BLaER1 treated with 17β-estradiol and CSF1 and Interleukin-3, amounts not matched to agents 10 nM and 100 nM (cell line): ENCODE measurements around the gene CFB.

ENCODE experiments used
- H3K27ac ChIP-seq, 11 experiments: shearing (Covaris generic); formaldehyde crosslinking; 2 replicates each; pipeline ENCODE4 v1.8.1; 2022
- H3K27me3 ChIP-seq, 11 experiments: shearing (Covaris generic); formaldehyde crosslinking; 2 replicates each; pipeline ENCODE4 v1.8.1; 2022
- H3K36me3 ChIP-seq, 11 experiments: shearing (Covaris generic); formaldehyde crosslinking; 2 replicates each; pipeline ENCODE4 v1.8.1; 2022
- H3K4me1 ChIP-seq, 10 experiments: shearing (Covaris generic); formaldehyde crosslinking; 2 replicates each; pipeline ENCODE4 v1.8.1; 2022
- H3K4me2 ChIP-seq, 11 experiments: shearing (Covaris generic); formaldehyde crosslinking; 2 replicates each; pipeline ENCODE4 v1.8.1; 2022
- H3K4me3 ChIP-seq, 10 experiments: shearing (Covaris generic); formaldehyde crosslinking; 2 replicates each; pipeline ENCODE4 v1.8.1; 2022
- H3K9ac ChIP-seq, 11 experiments: shearing (Covaris generic); formaldehyde crosslinking; 2 replicates each; pipeline ENCODE4 v1.8.1; 2022
- H3K9me3 ChIP-seq, 11 experiments: shearing (Covaris generic); formaldehyde crosslinking; replicated peaks in 1 of 11; 2 replicates each; pipeline ENCODE4 v1.8.1; 2022
- H4K20me1 ChIP-seq, 11 experiments: shearing (Covaris generic); formaldehyde crosslinking; 2 replicates each; pipeline ENCODE4 v1.8.1; 2022
- Cebpa-rat ChIP-seq, 11 experiments: shearing (Covaris generic); IDR thresholded peaks; 2 replicates each; pipeline ENCODE4 v1.8.1; 2022

Gene CFB

DNA sequence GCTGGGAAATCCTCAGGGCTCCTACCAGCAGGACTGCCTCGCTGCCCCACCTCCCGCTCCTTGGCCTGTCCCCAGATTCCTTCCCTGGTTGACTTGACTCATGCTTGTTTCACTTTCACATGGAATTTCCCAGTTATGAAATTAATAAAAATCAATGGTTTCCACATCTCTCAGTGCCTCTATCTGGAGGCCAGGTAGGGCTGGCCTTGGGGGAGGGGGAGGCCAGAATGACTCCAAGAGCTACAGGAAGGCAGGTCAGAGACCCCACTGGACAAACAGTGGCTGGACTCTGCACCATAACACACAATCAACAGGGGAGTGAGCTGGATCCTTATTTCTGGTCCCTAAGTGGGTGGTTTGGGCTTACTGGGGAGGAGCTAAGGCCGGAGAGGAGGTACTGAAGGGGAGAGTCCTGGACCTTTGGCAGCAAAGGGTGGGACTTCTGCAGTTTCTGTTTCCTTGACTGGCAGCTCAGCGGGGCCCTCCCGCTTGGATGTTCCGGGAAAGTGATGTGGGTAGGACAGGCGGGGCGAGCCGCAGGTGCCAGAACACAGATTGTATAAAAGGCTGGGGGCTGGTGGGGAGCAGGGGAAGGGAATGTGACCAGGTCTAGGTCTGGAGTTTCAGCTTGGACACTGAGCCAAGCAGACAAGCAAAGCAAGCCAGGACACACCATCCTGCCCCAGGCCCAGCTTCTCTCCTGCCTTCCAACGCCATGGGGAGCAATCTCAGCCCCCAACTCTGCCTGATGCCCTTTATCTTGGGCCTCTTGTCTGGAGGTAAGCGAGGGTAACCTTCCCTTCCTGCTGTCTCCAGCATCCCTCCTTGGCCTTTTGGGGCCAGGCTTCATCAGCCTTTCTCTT, at the start of gene CFB:
Gene CFB (plus strand): TSS at position 589 of the 863 bp plus-strand sequence. CDS start 127 bp downstream, at position 716.
- Histone ChIP-seq H3K27ac (peak within 1 kb of the TSS in 2 of 11 experiments; percentile 6 to 37; a peak in 3 of 22 replicates), H3K4me3 (no peak within 1 kb of the TSS), H3K9ac (peak within 1 kb of the TSS in 1 of 11 experiments; percentile 12; a peak in 1 of 22 replicates)

DNA sequence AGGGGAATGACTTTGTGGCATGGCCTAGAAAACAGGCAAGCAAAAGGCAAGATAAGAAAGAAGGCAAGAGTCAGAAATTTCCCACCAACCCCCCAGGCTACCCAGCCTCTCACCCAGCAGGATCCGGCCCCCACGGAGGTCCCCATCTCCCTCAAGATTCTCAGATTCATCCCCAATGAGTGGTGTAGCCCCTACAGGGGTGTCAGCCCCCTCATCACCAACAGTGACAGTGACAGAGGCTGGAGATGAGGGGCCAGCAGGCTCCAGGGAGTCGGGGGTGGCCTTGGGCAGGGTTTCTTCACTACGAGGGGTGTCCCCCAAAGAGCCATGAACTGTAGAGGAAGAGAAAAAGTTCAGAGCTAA, 49.4 kb upstream of the CFB start:
- Histone ChIP-seq H4K20me1 (peaks cover 0 to 10% (median 0%) of the 10 kb centered on the region in 11 experiments; a peak in 3 of 22 replicates), H3K27ac (peak overlapping the region; percentile 5 to 81 (median 76); a peak in 20 of 22 replicates), H3K4me2 (peak overlapping the region; percentile 80 to 98 (median 95)), H3K4me3 (peak overlapping the region; percentile 70 to 90 (median 82)), H3K9me3 (no peaks in the 10 kb centered on the region), H3K9ac (peak overlapping the region; percentile 77 to 90 (median 85)), H3K4me1 (peaks cover 48 to 65% (median 53%) of the 10 kb centered on the region in 10 experiments), H3K36me3 (peaks cover 43 to 51% (median 48%) of the 10 kb centered on the region in 11 experiments), H3K27me3 (no peaks in the 10 kb centered on the region)
- no peak for TF ChIP-seq Cebpa-rat (IDR thresholded peaks at IDR 0.05)

More for the DNA sequence above, at the start of gene CFB:
- peak within 1 kb of the TSS in 7 of 11 experiments; percentile 0 to 82 (median 56); a peak in 11 of 22 replicates for H3K4me2 ChIP-seq
- no peak for TF ChIP-seq Cebpa-rat (IDR thresholded peaks at IDR 0.05)
- H4K20me1 ChIP-seq: no peaks in the 10 kb centered on the region
- H3K36me3 ChIP-seq: peaks cover 0 to 11% (median 8%) of the 10 kb centered on the region in 11 experiments; a peak in 16 of 22 replicates
- H3K9me3 ChIP-seq: no peaks in the 10 kb centered on the region
- peaks cover 1 to 31% (median 14%) of the 10 kb centered on the region in 10 experiments; a peak in 19 of 20 replicates for H3K4me1 ChIP-seq
- H3K27me3 ChIP-seq: no peaks in the 10 kb centered on the region

DNA sequence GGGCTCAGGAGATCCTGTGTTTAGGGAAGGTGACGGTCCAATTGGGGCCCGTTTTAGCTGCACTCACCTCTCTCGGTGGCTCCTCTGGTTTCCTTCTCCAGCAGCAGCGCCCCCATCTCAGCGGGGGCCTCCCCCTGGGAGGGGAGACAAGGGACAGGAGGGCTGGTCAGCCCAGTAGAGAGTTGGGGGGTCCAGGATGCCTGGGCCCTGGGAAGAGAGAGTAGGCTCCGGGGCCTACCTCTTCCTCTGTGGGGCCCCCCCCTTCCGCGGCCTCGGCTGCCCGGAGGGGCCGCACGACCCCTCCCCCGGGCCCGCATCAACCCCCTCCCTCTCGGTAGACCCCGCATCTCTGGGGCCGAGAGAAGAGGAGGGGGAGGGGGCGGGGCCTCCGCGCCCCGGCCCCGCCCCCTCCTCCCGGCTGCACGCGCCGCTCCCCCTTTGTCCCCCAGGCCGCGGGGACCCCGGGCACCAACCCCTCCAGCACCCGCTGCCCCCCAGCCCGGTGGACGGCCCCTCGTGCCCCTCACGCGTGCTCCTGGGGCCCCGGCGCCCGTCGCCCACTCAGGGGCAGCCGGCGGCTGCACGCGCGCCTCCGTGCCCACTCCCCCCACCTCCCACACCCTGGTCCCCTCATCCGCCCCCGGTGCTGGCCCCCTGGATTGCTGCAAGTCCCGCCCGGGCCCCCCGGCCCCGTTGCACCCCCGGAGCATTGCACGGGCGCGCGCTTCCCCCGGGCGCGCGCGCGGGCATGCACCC, 48.9 kb upstream of the CFB start:
- peaks cover 37 to 45% (median 43%) of the 10 kb centered on the region in 11 experiments for H3K36me3 ChIP-seq
- H4K20me1 ChIP-seq: peaks cover 0 to 7% (median 0%) of the 10 kb centered on the region in 11 experiments; a peak in 3 of 22 replicates
- H3K4me3 ChIP-seq: peak overlapping the region; percentile 70 to 90 (median 82)
- H3K4me1 ChIP-seq: peaks cover 48 to 66% (median 53%) of the 10 kb centered on the region in 10 experiments
- H3K27ac ChIP-seq: peak overlapping the region; percentile 5 to 81 (median 76); a peak in 20 of 22 replicates
- no peaks in the 10 kb centered on the region for H3K9me3 ChIP-seq
- H3K27me3 ChIP-seq: no peaks in the 10 kb centered on the region
- H3K4me2 ChIP-seq: peak overlapping the region; percentile 80 to 98 (median 95)
- no peak for TF ChIP-seq Cebpa-rat (IDR thresholded peaks at IDR 0.05)
- H3K9ac ChIP-seq: peak overlapping the region; percentile 77 to 90 (median 85)

DNA sequence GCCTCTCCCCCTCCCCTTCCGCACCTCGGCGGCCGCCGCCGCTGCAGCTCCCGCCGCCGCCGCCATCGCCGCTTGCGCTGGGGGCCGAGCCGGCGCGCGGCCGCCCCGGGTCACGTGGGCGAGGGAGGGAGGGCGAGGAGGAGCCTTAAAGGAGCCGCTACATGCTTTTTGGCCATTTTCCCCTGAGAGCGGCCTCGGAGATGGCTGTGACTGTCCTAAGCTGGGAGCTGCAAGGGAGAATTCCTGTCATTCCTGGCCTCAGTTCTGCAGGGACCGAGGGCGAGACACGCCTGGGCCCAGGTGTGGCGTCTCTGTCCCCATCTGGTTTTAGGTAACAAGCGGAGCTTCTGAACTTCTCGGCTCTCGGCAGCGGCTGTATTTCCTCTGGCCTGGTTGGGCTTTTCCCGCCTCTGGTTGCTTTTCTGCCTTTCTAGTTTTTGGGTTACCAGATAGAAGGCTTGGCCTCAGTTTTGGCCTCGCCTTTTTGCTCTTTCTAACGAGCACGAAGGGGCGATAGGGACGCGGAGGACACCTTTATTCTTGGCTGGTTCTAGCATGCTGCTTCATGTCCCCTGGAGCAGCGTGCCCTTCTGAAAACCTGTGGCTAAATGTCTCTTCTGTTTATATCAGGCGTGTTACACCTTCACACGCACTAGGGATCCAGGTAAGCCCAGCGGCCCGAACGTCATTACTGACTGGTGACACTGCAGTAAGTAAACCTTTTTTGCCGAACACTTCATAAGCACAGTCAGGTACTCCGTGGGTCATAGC, 48.1 kb upstream of the CFB start, which contains the start of gene EHMT2:
Gene EHMT2 (minus strand): TSS at position 87 of the 771 bp plus-strand sequence. CDS start 21 bp downstream, at position 66.
- Histone ChIP-seq H3K27ac (peak within 1 kb of the TSS; percentile 9 to 81 (median 76); a peak in 21 of 22 replicates), H3K27me3 (no peaks in the 10 kb centered on the region), H3K4me1 (peaks cover 50 to 68% (median 56%) of the 10 kb centered on the region in 10 experiments), H3K9ac (peak within 1 kb of the TSS; percentile 77 to 90 (median 85)), H4K20me1 (peaks cover 0 to 6% (median 0%) of the 10 kb centered on the region in 11 experiments; a peak in 3 of 22 replicates), H3K36me3 (peaks cover 30 to 38% (median 35%) of the 10 kb centered on the region in 11 experiments), H3K4me2 (peak within 1 kb of the TSS; percentile 80 to 98 (median 95)), H3K4me3 (peak within 1 kb of the TSS; percentile 70 to 90 (median 82)), H3K9me3 (no peaks in the 10 kb centered on the region)
- TF ChIP-seq Cebpa-rat (IDR thresholded peaks at IDR 0.05): no peak

DNA sequence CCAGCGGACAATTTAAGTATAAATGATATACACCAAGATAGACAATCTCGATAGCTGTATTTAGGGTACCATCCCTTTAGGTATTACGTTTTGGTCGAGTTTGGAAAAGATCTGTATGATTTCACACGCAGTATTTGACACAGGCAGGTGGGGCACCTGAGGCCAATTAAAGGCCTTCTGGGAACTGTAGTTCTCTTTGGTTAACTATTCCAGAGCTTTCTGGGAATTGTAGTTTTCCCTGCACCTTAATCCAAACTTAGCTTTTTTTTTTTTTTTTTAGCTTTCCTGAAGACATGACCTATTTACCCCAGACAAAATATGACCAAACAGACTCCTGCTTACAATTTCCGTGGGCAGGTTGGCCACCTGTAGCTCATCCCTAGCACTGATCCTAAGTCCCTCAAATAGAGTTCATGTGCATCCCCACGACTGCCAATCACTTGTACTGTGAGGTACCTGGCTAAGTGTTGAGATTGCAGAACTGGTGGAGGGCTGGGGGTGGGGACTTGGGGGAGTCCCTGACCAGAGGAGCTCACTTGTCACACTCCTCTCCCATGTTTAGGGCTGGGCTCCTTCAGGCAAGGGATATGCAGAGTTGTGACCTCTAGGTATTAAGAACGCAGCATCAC, 47.4 kb upstream of the CFB start:
- Histone ChIP-seq H4K20me1 (peaks cover 0 to 6% (median 0%) of the 10 kb centered on the region in 11 experiments; a peak in 3 of 22 replicates), H3K27me3 (no peaks in the 10 kb centered on the region), H3K27ac (peak overlapping the region; percentile 9 to 81 (median 76); a peak in 18 of 22 replicates), H3K4me3 (peak overlapping the region; percentile 70 to 90 (median 82)), H3K9ac (peak overlapping the region; percentile 77 to 90 (median 85)), H3K4me2 (peak overlapping the region; percentile 80 to 98 (median 92)), H3K4me1 (peaks cover 50 to 68% (median 56%) of the 10 kb centered on the region in 10 experiments), H3K9me3 (no peaks in the 10 kb centered on the region), H3K36me3 (peaks cover 23 to 31% (median 28%) of the 10 kb centered on the region in 11 experiments)
- no peak for TF ChIP-seq Cebpa-rat (IDR thresholded peaks at IDR 0.05)

DNA sequence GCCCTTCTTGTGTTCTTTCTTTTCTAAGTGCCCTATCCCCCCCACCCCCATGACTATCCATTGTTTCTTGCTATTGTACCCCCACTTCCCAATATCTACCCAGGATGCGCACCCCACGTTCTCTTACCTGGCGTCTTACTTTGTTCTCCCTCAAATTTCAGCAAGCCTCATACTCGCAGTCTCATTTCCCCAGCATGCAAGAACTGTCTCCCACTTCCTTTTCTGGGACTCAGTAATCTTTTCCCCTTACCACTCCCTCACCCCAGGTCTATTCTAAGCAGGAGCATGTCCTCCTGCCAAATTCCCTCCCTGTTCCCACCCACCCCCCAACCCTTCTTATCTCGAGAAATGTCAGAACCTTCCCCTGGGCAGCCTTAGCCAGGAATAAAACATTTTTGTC, 46.7 kb upstream of the CFB start:
- peak overlapping the region in 2 of 10 experiments; percentile 4 to 35; a peak in 1 of 20 replicates for H3K4me3 ChIP-seq
- no peaks in the 10 kb centered on the region for H3K27me3 ChIP-seq
- peak overlapping the region in 3 of 11 experiments; percentile 36 to 87 (median 40); a peak in 5 of 22 replicates for H3K9ac ChIP-seq
- peak overlapping the region; percentile 47 to 98 (median 92); a peak in 20 of 22 replicates for H3K4me2 ChIP-seq
- H4K20me1 ChIP-seq: peaks cover 0 to 6% (median 0%) of the 10 kb centered on the region in 11 experiments; a peak in 3 of 22 replicates
- peaks cover 51 to 65% (median 55%) of the 10 kb centered on the region in 10 experiments for H3K4me1 ChIP-seq
- no peaks in the 10 kb centered on the region for H3K9me3 ChIP-seq
- H3K27ac ChIP-seq: no peak overlapping the region
- H3K36me3 ChIP-seq: peaks cover 16 to 23% (median 21%) of the 10 kb centered on the region in 11 experiments
- TF ChIP-seq Cebpa-rat (IDR thresholded peaks at IDR 0.05): no peak

DNA sequence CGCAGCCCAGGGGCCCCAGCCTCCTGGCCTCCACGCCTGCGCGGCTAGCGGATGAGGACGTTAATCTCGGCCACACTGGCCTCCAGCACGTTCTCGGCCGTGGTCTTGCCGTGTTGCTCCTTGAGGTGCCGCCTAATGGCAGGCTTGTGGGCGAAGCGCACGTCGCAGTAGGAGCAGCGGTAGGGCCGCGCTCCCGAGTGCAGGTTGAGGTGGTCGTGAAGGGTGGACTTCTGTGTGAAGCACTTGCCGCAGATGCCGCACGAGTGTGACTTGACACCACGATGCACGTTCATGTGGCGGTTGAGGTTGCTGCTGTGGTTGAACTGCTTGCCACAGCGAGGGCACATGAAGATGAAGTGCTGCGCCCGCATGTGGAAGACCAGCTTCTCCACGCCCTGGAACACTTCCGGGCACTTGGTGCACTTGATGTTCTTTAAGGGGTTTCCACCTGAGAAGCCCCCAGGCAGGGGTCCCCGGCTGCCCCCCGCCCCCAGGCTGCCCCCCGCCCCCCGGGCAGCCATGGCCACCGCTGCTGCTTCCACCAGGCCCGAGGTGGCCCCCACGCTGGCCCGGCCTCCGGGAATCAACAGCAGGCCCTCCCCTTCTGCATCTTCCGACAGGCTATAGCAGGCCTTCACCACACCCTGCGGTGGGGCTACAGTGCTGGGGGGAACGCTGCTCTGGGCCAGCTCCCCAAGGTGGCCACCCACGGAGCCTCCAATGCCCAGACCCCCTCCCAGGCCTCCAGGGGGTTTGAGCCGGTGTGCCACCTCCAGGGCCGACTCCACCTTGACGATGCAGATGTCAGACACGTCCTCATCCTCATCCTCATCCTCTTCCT, 45.8 kb upstream of the CFB start:
- no peak for TF ChIP-seq Cebpa-rat (IDR thresholded peaks at IDR 0.05)

More for the DNA sequence above, 45.8 kb upstream of the CFB start:
- Histone ChIP-seq H3K36me3 (peaks cover 8 to 15% (median 12%) of the 10 kb centered on the region in 11 experiments), H3K9ac (peak overlapping the region in 3 of 11 experiments; percentile 27 to 40 (median 36); a peak in 3 of 22 replicates), H3K4me2 (peak overlapping the region; percentile 47 to 98 (median 90); a peak in 20 of 22 replicates), H3K27me3 (no peaks in the 10 kb centered on the region), H3K4me3 (peak overlapping the region in 1 of 10 experiments; percentile 35; a peak in 1 of 20 replicates), H4K20me1 (peaks cover 0 to 6% (median 0%) of the 10 kb centered on the region in 11 experiments; a peak in 3 of 22 replicates), H3K9me3 (no peaks in the 10 kb centered on the region), H3K4me1 (peaks cover 51 to 65% (median 55%) of the 10 kb centered on the region in 10 experiments), H3K27ac (no peak overlapping the region)
